CD4-positive, alpha-beta T cell (primary cell): ENCODE results near the gene TMEM181. TPM values are rescaled to one million over a fixed set of nuclear protein-coding genes. Genes with fewer than 3 reads are reported as not detected.

Source experiments
- ATAC-seq: fragments of 200-7000 bp; cut with Tn5 transposase; one replicate; pipeline ENCODE4 v1.10.0; 2022; ENCODE audit warnings: mild to moderate bottlenecking; ENCODE audit not compliant: poor library complexity
- CTCF ChIA-PET: fragments of 350-600 bp; sonication (Branson Sonifier 250); formaldehyde crosslinking; loops from one replicate; lab custom pipeline; 2021; ENCODE audit warnings: antibody characterized with exemption, inconsistent platforms; lab: Charles Lee
- POLR2A ChIA-PET: fragments of 350-600 bp; sonication (Branson Sonifier 250); formaldehyde crosslinking; loops from one replicate; lab custom pipeline; 2021; ENCODE audit warnings: antibody characterized with exemption, inconsistent platforms; lab: Charles Lee
- DNase-seq, 14 experiments: peaks; one replicate each; pipeline ENCODE4 v3.0.0-alpha.2; 2013 to 2020; ENCODE audit warnings: mixed read lengths in 2 of 14
- H3K27ac ChIP-seq, 2 donors: one replicate each; pipeline versions ENCODE4 v1.5.1 to v1.7.0; 2013; ENCODE audit warnings: low read length in 2 of 2, low read depth in 1 of 2, mild to moderate bottlenecking in 1 of 2
- H3K27me3 ChIP-seq, 2 experiments: 1 replicate in 1 of 2; 2 replicates in 1 of 2; pipeline versions ENCODE4 v1.6.1 to v1.7.0; 2013; ENCODE audit warnings: low read length in 2 of 2, control low read depth in 1 of 2, mild to moderate bottlenecking in 1 of 2, moderate library complexity in 1 of 2; ENCODE audit not compliant: insufficient read depth in 2 of 2, control insufficient read depth in 1 of 2
- H3K36me3 ChIP-seq: one replicate; pipeline ENCODE4 v1.6.1; 2013; ENCODE audit warnings: low read length, control low read depth; ENCODE audit not compliant: insufficient read depth
- H3K4me1 ChIP-seq: one replicate; pipeline ENCODE4 v1.6.1; 2013; ENCODE audit warnings: low read length, control low read depth; ENCODE audit not compliant: insufficient read depth
- H3K4me3 ChIP-seq: one replicate; pipeline ENCODE4 v1.5.1; 2013; ENCODE audit warnings: mild to moderate bottlenecking, low read length, moderate library complexity
- H3K9me3 ChIP-seq, 2 experiments: 1 replicate in 1 of 2; 2 replicates in 1 of 2; pipeline versions ENCODE4 v1.6.1 to v1.7.0; 2013; ENCODE audit warnings: low read length in 2 of 2, mild to moderate bottlenecking in 2 of 2, control low read depth in 1 of 2, moderate library complexity in 1 of 2; ENCODE audit not compliant: control insufficient read depth in 1 of 2, insufficient read depth in 1 of 2
- H3K27ac Mint-ChIP-seq: one replicate; pipeline ENCODE4 v1.8.0; 2020; ENCODE audit warnings: mixed read lengths
- H3K27me3 Mint-ChIP-seq: one replicate; pipeline ENCODE4 v1.8.0; 2021; ENCODE audit warnings: mixed read lengths
- H3K36me3 Mint-ChIP-seq: one replicate; pipeline ENCODE4 v1.8.0; 2021; ENCODE audit warnings: low read depth, mixed read lengths
- H3K4me1 Mint-ChIP-seq: one replicate; pipeline ENCODE4 v1.8.0; 2021; ENCODE audit warnings: low read depth, mixed read lengths
- H3K4me3 Mint-ChIP-seq: one replicate; pipeline ENCODE4 v1.8.0; 2020; ENCODE audit warnings: mild to moderate bottlenecking, mixed read lengths
- H3K9me3 Mint-ChIP-seq: one replicate; pipeline ENCODE4 v1.8.0; 2020; ENCODE audit warnings: mixed read lengths
- CTCF ChIP-seq: fragments of 200-600 bp; IDR thresholded peaks from one replicate; pipeline ENCODE4 v1.8.0; 2022; ENCODE audit warnings: antibody characterized with exemption, mild to moderate bottlenecking
- intact Hi-C, 2 experiments: fragments of 100-400 bp; cut with DNase I in 1 of 2; cut with micrococcal nuclease in 1 of 2; formaldehyde crosslinking; loops; one replicate each; pipeline versions ENCODE4 v1.15.1 to v1.9.0; 2023 to 2025; cut with DNase I, micrococcal nuclease
- total RNA-seq, 174 experiments: library from RNA in 2 of 174; stranded (reverse) in 2 of 174; gene quantifications; one replicate each; pipeline ENCODE4 v1.2.3 and lab custom pipeline; 2021 to 2026

TMEM181 gene
- total RNA-seq, 2 experiments from 2014 or later, result 10.2 to 10.9 TPM

GRCh38 chr6:158642097-158642601 lies 82.3 kb downstream of the TMEM181 start:
- DNase-seq (no peak), ATAC-seq (no peak)
- ChIA-PET POLR2A (interaction anchor here (1.0 to 2.6 kb wide), 5 partner anchors 8 to 49 kb away, joined by 3 to 11 read pairs (median 4); no protein-coding TSS in a partner anchor), CTCF (interaction anchor here (0.6 to 5.1 kb wide), 4 partner anchors 8 to 56 kb away, joined by 3 to 18 read pairs (median 6); partner anchors contain the start of gene SYTL3)
- Histone ChIP-seq H3K9me3 (no peaks in the 10 kb centered on the region), H3K27me3 (no peaks in the 10 kb centered on the region), H3K4me3 (no peak overlapping the region), H3K4me1 (peaks cover 61% of the 10 kb centered on the region), H3K27ac (no peak overlapping the region), H3K36me3 (peaks cover 39% of the 10 kb centered on the region)
- no peaks in the 10 kb centered on the region for H3K27me3 Mint-ChIP-seq
- peak overlapping the region; percentile 100 for H3K4me3 Mint-ChIP-seq
- peaks cover 76% of the 10 kb centered on the region for H3K36me3 Mint-ChIP-seq
- H3K4me1 Mint-ChIP-seq, result peaks cover 74% of the 10 kb centered on the region
- H3K9me3 Mint-ChIP-seq, result no peaks in the 10 kb centered on the region
- intact Hi-C loops, result loop anchor here (10.0 kb wide), 2 partner anchors 463 to 1267 kb away; no protein-coding TSS in a partner anchor
- peak overlapping the region; percentile 97 for H3K27ac Mint-ChIP-seq
- TF ChIP-seq CTCF, result no peak

GRCh38 chr6:158643836-158644230 lies 83.9 kb downstream of the TMEM181 start:
- DNase-seq, result no peak
- ATAC-seq, result peak; percentile 5

More at GRCh38 chr6:158643836-158644230, 83.9 kb downstream of the TMEM181 start:
- Mint-ChIP-seq H3K4me1 (peaks cover 67% of the 10 kb centered on the region), H3K4me3 (peak overlapping the region; percentile 100), H3K9me3 (no peaks in the 10 kb centered on the region), H3K36me3 (peaks cover 64% of the 10 kb centered on the region), H3K27ac (peak overlapping the region; percentile 97), H3K27me3 (no peaks in the 10 kb centered on the region)
- POLR2A ChIA-PET, result interaction anchor here (0.7 to 3.1 kb wide), 17 partner anchors 9 to 477 kb away, joined by 3 to 71 read pairs (median 6); no protein-coding TSS in a partner anchor
- no peaks in the 10 kb centered on the region for H3K27me3 ChIP-seq
- peaks cover 53% of the 10 kb centered on the region for H3K4me1 ChIP-seq
- TF ChIP-seq CTCF, result no peak
- peak overlapping the region; percentile 52 to 93 for H3K27ac ChIP-seq
- intact Hi-C loops, result loop anchor here (1.0 to 10.0 kb wide), 4 partner anchors 9 to 1269 kb away; no protein-coding TSS in a partner anchor
- peak overlapping the region; percentile 82 for H3K4me3 ChIP-seq
- no peaks in the 10 kb centered on the region for H3K9me3 ChIP-seq
- peaks cover 27% of the 10 kb centered on the region for H3K36me3 ChIP-seq
- CTCF ChIA-PET, result interaction anchor here (1.3 to 5.1 kb wide), 4 partner anchors 10 to 423 kb away, joined by 3 to 18 read pairs (median 5); no protein-coding TSS in a partner anchor
